Natural killer cell (primary cell): ENCODE results near the gene OR51A4. TPM values are rescaled to one million over a fixed set of nuclear protein-coding genes. Genes with fewer than 3 reads are reported as not detected.

ENCODE experiments used
- total RNA-seq, 4 donors: library from RNA; stranded (reverse); fragments of 120-200 nt in 1 of 4; gene quantifications; one replicate each; pipeline versions ENCODE4 v1.2.3 to v1.2.4, GENCODE V29; 2013 to 2022

Gene OR51A4
- total RNA-seq, 3 donors from 2014 or later (not counting 1 experiment from before 2014, with no cell fraction given): not detected

Other genes starting within 250 kb of the OR51A4 start
- not detected for gene OR51E2, start 249.8 kb downstream of the OR51A4 start, total RNA-seq
- not detected for gene MMP26, start 242.8 kb downstream of the OR51A4 start, total RNA-seq
- not detected for gene OR51F1, start 177.7 kb downstream of the OR51A4 start, total RNA-seq
- not detected for gene OR52R1, start 143.2 kb downstream of the OR51A4 start, total RNA-seq
- gene OR51F2, start 126.3 kb downstream of the OR51A4 start, total RNA-seq: not detected
- not detected for gene OR51S1, start 98.4 kb downstream of the OR51A4 start, total RNA-seq
- not detected for gene OR51T1, start 65.7 kb downstream of the OR51A4 start, total RNA-seq
- not detected for gene OR51A7, start 43.8 kb downstream of the OR51A4 start, total RNA-seq
- gene OR51G2, start 28.3 kb downstream of the OR51A4 start, total RNA-seq: not detected
- gene OR51G1, start 23.3 kb downstream of the OR51A4 start, total RNA-seq: not detected
- not detected for gene OR51A2, start 8.1 kb upstream of the OR51A4 start, total RNA-seq
- not detected for gene OR51L1, start 47.2 kb upstream of the OR51A4 start, total RNA-seq
- not detected for gene OR52J3, start 98.9 kb upstream of the OR51A4 start, total RNA-seq
- gene OR52E2, start 112.0 kb upstream of the OR51A4 start, total RNA-seq: not detected
- gene OR52E1, start 122.0 kb upstream of the OR51A4 start, total RNA-seq: not detected
- gene OR52A5, start 190.8 kb upstream of the OR51A4 start, total RNA-seq: not detected
- gene OR52A1, start 207.2 kb upstream of the OR51A4 start, total RNA-seq: not detected